Omental fat pad (tissue), 4 donors: Measurements from ENCODE around the gene MIP. TPM values are rescaled to one million over a fixed set of nuclear protein-coding genes. Genes with fewer than 3 reads are reported as not detected.
"Not testable (repeated sequence)": the region's sequence is repeated elsewhere in the genome, so short reads cannot be mapped to it uniquely, and the experiment has no call there.

Source experiments
- ATAC-seq: fragments of 150-250 bp; one replicate; pipeline ENCODE4 v1.9.1; 2016; ENCODE audit warnings: mild to moderate bottlenecking, moderate library complexity; ENCODE audit not compliant: low FRiP score
- DNase-seq: peaks from one replicate; pipeline ENCODE4 v3.0.0-alpha.2; 2019; ENCODE audit warnings: low spot score
- CTCF ChIP-seq, 3 donors: fragments of 450-650 bp; IDR thresholded peaks; one replicate each; pipeline ENCODE4 v1.5.1; 2016 to 2017; ENCODE audit warnings: antibody characterized with exemption in 3 of 3, mild to moderate bottlenecking in 3 of 3, moderate library complexity in 2 of 3
- total RNA-seq, 4 donors: library from RNA; depleted of rRNA; stranded (reverse); fragments of >200 nt; gene quantifications; one replicate each; pipeline ENCODE4 v1.1.0, GENCODE V29; 2016

Gene MIP
- total RNA-seq, 4 donors from 2014 or later: not detected

- no peak for ATAC-seq
- DNase-seq: no peak
- no peak for TF ChIP-seq CTCF (IDR thresholded peaks at IDR 0.05)
These were observed 41.1 kb downstream of the MIP start for GRCh38 chr12:56413392-56413791.

GRCh38 chr12:56411781-56412639 lies 42.4 kb downstream of the MIP start:
- ATAC-seq (no peak), DNase-seq (no peak)
- TF ChIP-seq CTCF (IDR thresholded peaks at IDR 0.05): no peak

GRCh38 chr12:56410768-56411167 lies 43.7 kb downstream of the MIP start:
- DNase-seq (no peak), ATAC-seq (no peak)
- no peak for TF ChIP-seq CTCF (IDR thresholded peaks at IDR 0.05)

- no peak for DNase-seq
- ATAC-seq: no peak
- TF ChIP-seq CTCF (IDR thresholded peaks at IDR 0.05): no peak
These were observed 45.5 kb downstream of the MIP start for GRCh38 chr12:56408799-56409417.

- DNase-seq, ATAC-seq: not testable (repeated sequence)
These were observed 50.2 kb downstream of the MIP start for GRCh38 chr12:56404227-56404626.

GRCh38 chr12:56401612-56402011 lies 52.8 kb downstream of the MIP start:
- not testable (repeated sequence) for DNase-seq, ATAC-seq

- not testable (repeated sequence) for ATAC-seq, DNase-seq
These were observed 53.3 kb downstream of the MIP start for GRCh38 chr12:56401125-56401524.

Other genes starting within 250 kb of the MIP start
- gene RNF41, start 232.7 kb downstream of the MIP start, total RNA-seq: 100 to 1,000 TPM in 1 of 4 donors, 10 to 100 TPM in 3; 50.0 to 128 (median 76.2) TPM
- gene NABP2, start 230.3 kb downstream of the MIP start, total RNA-seq: 10 to 100 TPM; 13.2 to 24.3 (median 17.2) TPM
- gene SLC39A5, start 224.6 kb downstream of the MIP start, total RNA-seq: not detected
- 10 to 100 TPM; 13.6 to 19.2 (median 16.8) TPM for gene ANKRD52, start 196.3 kb downstream of the MIP start, total RNA-seq
- gene COQ10A, start 187.7 kb downstream of the MIP start, total RNA-seq: 10 to 100 TPM in 3 of 4 donors, 1 to 10 TPM in 1; 9.0 to 18.1 (median 13.5) TPM
- 100 to 1,000 TPM; 143 to 210 (median 194) TPM for gene CS, start 154.3 kb downstream of the MIP start, total RNA-seq
- gene CNPY2, start 138.7 kb downstream of the MIP start, total RNA-seq: 10 to 100 TPM; 60.4 to 77.8 (median 69.7) TPM
- gene PAN2, start 120.7 kb downstream of the MIP start, total RNA-seq: 10 to 100 TPM; 17.3 to 57.8 (median 40.7) TPM
- 1 to 10 TPM in 1 of 4 donors, not detected in 3; 2.2 TPM for gene IL23A, start 115.8 kb downstream of the MIP start, total RNA-seq
- 100 to 1,000 TPM; 137 to 256 (median 177) TPM for gene STAT2, start 94.5 kb downstream of the MIP start, total RNA-seq
- not detected for gene APOF, start 91.8 kb downstream of the MIP start, total RNA-seq
- gene TIMELESS, start 5.2 kb downstream of the MIP start, total RNA-seq: 1 to 10 TPM; 3.2 to 6.8 (median 4.3) TPM
- 1 to 10 TPM; 2.3 to 4.7 (median 2.9) TPM for gene SPRYD4, start 13.9 kb upstream of the MIP start, total RNA-seq
- gene GLS2, start 33.5 kb upstream of the MIP start, total RNA-seq: 1 to 10 TPM in 2 of 4 donors, under 1 TPM in 1, not detected in 1; 0.88 to 2.6 (median 1.7) TPM
- 10 to 100 TPM; 22.2 to 63.8 (median 30.6) TPM for gene RBMS2, start 67.2 kb upstream of the MIP start, total RNA-seq
- gene BAZ2A, start 175.7 kb upstream of the MIP start, total RNA-seq: 100 to 1,000 TPM in 1 of 4 donors, 10 to 100 TPM in 3; 43.1 to 124 (median 74.1) TPM
- gene ATP5F1B, start 191.3 kb upstream of the MIP start, total RNA-seq: 100 to 1,000 TPM; 368 to 495 (median 458) TPM
- gene PTGES3, start 233.6 kb upstream of the MIP start, total RNA-seq: 100 to 1,000 TPM in 1 of 4 donors, 10 to 100 TPM in 3; 80.7 to 103 (median 84.6) TPM